Purkinje cell (primary cell): Measurements from ENCODE around the gene ADGRE3. TPM values are rescaled to one million over a fixed set of nuclear protein-coding genes. Genes with fewer than 3 reads are reported as not detected.

ENCODE experiments used
- polyA plus RNA-seq: library from polyadenylated mRNA; unstranded; fragments of >200 nt; fragmentation: Nextera tagmentation; gene quantifications from 2 replicates; pipeline ENCODE4 v1.2.1, GENCODE V29; 2014

ADGRE3 gene
- not detected in 2 replicates for polyA plus RNA-seq

GRCh38 chr19:14674764-14675163, at the start of gene ADGRE3:
ADGRE3 (minus strand) TSS chr19:14674844; CDS start chr19:14674770, 74 bp downstream.

GRCh38 chr19:14689598-14690503, 15.2 kb upstream of the ADGRE3 start, which contains the start of gene ZNF333:
ZNF333 (plus strand) TSS chr19:14690048; CDS start chr19:14693492, 3,444 bp downstream.

GRCh38 chr19:14582894-14583340, 91.7 kb downstream of the ADGRE3 start, which contains the start of gene CLEC17A:
CLEC17A (plus strand) TSS chr19:14583084; CDS start chr19:14583161, 77 bp downstream.

GRCh38 chr19:14571695-14572490, 102.8 kb downstream of the ADGRE3 start, which contains the start of gene NDUFB7:
NDUFB7 (minus strand) TSS chr19:14572066; CDS start chr19:14572000, 66 bp downstream.

Other genes with a start within 250 kb of the ADGRE3 start
- gene PKN1, start 241.5 kb downstream of the ADGRE3 start, polyA plus RNA-seq: 1.1 TPM in 1 of 2 replicates, not detected in the other
- not detected in 2 replicates for gene PTGER1, start 199.5 kb downstream of the ADGRE3 start, polyA plus RNA-seq
- gene GIPC1, start 178.7 kb downstream of the ADGRE3 start, polyA plus RNA-seq: 2.8 and 7.3 TPM in 2 replicates
- gene DNAJB1, start 156.4 kb downstream of the ADGRE3 start, polyA plus RNA-seq: 24.9 and 45.0 TPM in 2 replicates
- 359 and 536 TPM in 2 replicates for gene TECR, start 145.2 kb downstream of the ADGRE3 start, polyA plus RNA-seq
- 196 and 241 TPM in 2 replicates for gene NDUFB7, start 102.8 kb downstream of the ADGRE3 start, polyA plus RNA-seq
- not detected in 2 replicates for gene CLEC17A, start 91.8 kb downstream of the ADGRE3 start, polyA plus RNA-seq
- 3.1 and 3.3 TPM in 2 replicates for gene ZNF333, start 15.2 kb upstream of the ADGRE3 start, polyA plus RNA-seq
- not detected in 2 replicates for gene ADGRE2, start 103.7 kb upstream of the ADGRE3 start, polyA plus RNA-seq
- gene OR7A5, start 160.3 kb upstream of the ADGRE3 start, polyA plus RNA-seq: not detected in 2 replicates
- 0.09 and 0.10 TPM in 2 replicates for gene OR7C1, start 160.3 kb upstream of the ADGRE3 start, polyA plus RNA-seq
- gene OR7A10, start 174.1 kb upstream of the ADGRE3 start, polyA plus RNA-seq: not detected in 2 replicates
- gene OR7A17, start 211.3 kb upstream of the ADGRE3 start, polyA plus RNA-seq: not detected in 2 replicates